Neutrophil (primary cell): ENCODE data around the gene SPG21.
"Not testable (repeated sequence)": the region's sequence is repeated elsewhere in the genome, so short reads cannot be mapped to it uniquely, and the experiment has no call there.

Experiments
- H3K27ac ChIP-seq: fragments of 200-600 bp; sonication (generic); 2 replicates; pipeline ENCODE4 v1.5.1; 2016; ENCODE audit warnings: mild to moderate bottlenecking, moderate library complexity
- H3K27me3 ChIP-seq: fragments of 200-600 bp; sonication (generic); 2 replicates; pipeline ENCODE4 v1.6.0; 2016; ENCODE audit warnings: mild to moderate bottlenecking
- H3K36me3 ChIP-seq: fragments of 200-600 bp; sonication (generic); 2 replicates; pipeline ENCODE4 v1.5.1; 2017
- H3K4me1 ChIP-seq, 2 experiments: fragments of 200-600 bp in 1 of 2; sonication (generic) in 1 of 2; 1 replicate in 1 of 2; 2 replicates in 1 of 2; pipeline versions ENCODE4 v1.5.1 to v1.6.1; 2013 to 2016; ENCODE audit warnings: low read depth in 1 of 2, low read length in 1 of 2, mild to moderate bottlenecking in 1 of 2, moderate library complexity in 1 of 2; ENCODE audit not compliant: control insufficient read depth in 1 of 2, insufficient read depth in 1 of 2
- H3K4me3 ChIP-seq, 2 experiments: fragments of 200-600 bp in 1 of 2; sonication (generic) in 1 of 2; 1 replicate in 1 of 2; 2 replicates in 1 of 2; pipeline ENCODE4 v1.5.1; 2013 to 2016; ENCODE audit warnings: low read depth in 1 of 2, low read length in 1 of 2, mild to moderate bottlenecking in 1 of 2, moderate library complexity in 1 of 2
- H3K9me3 ChIP-seq: fragments of 200-600 bp; sonication (generic); 2 replicates; pipeline ENCODE4 v1.5.1; 2016
- CTCF ChIP-seq: fragments of 200-600 bp; sonication (generic); IDR thresholded peaks from 2 replicates; pipeline ENCODE4 v1.5.1; 2016; ENCODE audit warnings: antibody characterized with exemption

The SPG21 gene

GRCh38 chr15:65027593-65027992, 37.9 kb upstream of the SPG21 start:
- Histone ChIP-seq H3K27me3 (peaks cover 19% of the 10 kb centered on the region), H3K4me1 (peaks cover 14 to 19% of the 10 kb centered on the region in 2 experiments), H3K9me3 (no peaks in the 10 kb centered on the region), H3K36me3 (peaks cover 43% of the 10 kb centered on the region), H3K27ac (peak overlapping the region; percentile 81), H3K4me3 (peak overlapping the region in 1 of 2 experiments; percentile 98)
- no peak for TF ChIP-seq CTCF

- TF ChIP-seq CTCF = no peak
- peaks cover 10% of the 10 kb centered on the region for H3K27me3 ChIP-seq
- no peak overlapping the region for H3K4me3 ChIP-seq
- peaks cover 50% of the 10 kb centered on the region for H3K36me3 ChIP-seq
- H3K4me1 ChIP-seq = peaks cover 14 to 19% of the 10 kb centered on the region in 2 experiments
- H3K27ac ChIP-seq = no peak overlapping the region
- H3K9me3 ChIP-seq = no peaks in the 10 kb centered on the region
Measured at GRCh38 chr15:65026756-65027155, 37.0 kb upstream of the SPG21 start.

DNA sequence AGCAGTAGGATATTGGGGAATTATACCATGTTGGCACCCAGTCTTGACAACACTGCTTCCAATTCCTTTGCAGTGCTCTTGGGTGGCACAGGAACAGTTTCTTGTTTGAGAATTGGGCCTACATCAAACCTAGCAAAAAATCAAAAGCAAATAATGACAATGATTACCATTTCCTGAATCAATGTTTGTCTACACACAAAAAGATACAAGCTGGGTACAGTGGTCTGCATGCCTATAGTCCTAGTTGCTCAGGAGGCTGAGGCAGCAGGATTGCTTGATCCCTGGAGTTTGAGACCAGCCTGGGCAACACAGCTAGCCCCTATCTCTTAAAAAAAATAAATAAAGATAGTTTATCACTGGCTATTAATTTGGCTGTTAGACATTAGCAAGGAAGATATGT, 31.8 kb upstream of the SPG21 start:
- TF ChIP-seq CTCF = no peak
- Histone ChIP-seq H3K27me3 (no peaks in the 10 kb centered on the region), H3K4me3 (no peak overlapping the region), H3K4me1 (no peaks in the 10 kb centered on the region), H3K36me3 (peaks cover 90% of the 10 kb centered on the region), H3K27ac (no peak overlapping the region), H3K9me3 (no peaks in the 10 kb centered on the region)

DNA sequence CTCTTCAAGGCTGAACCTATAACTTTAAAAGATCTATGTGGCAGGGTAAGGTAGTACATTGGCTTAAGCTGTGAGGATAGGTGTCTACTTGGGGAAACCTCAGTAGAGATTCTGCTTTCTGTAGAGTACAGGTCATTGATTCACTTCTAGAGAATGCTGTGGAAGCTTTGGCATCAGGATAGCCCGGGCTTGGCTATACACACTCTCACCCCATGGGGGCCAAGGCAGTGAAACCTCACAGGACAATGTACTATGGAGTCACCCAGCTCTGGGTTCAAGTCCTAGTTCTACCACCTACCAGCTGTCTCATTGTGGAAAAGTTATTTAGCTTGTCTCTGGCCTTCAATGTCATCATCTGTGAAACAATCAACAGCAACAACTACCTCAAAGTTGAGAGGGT, 30.7 kb upstream of the SPG21 start:
- Histone ChIP-seq H3K27me3 (no peaks in the 10 kb centered on the region), H3K27ac (no peak overlapping the region), H3K4me3 (no peak overlapping the region), H3K4me1 (no peaks in the 10 kb centered on the region), H3K9me3 (no peaks in the 10 kb centered on the region), H3K36me3 (peaks cover 89% of the 10 kb centered on the region)
- TF ChIP-seq CTCF = no peak

DNA sequence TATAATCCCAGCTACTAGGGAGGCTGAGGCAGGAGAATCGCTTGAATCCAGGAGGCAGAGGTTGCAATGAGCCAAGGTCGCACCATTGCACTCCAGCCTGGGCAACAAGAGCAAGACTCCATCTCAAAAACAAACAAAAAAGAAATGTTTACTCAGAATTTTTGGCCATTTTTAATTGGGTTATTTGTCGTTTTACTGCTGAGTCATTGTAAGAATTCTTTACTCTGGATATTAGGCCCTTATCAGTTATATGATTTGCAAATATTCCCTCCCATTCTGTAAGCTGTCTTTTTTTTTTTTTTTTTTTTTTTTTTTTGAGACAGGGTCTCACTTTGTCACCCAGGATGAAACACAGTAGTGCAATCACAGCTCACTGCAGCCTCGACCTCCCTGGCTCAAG, 21.5 kb upstream of the SPG21 start:
- Histone ChIP-seq H3K4me1 (peaks cover 24 to 31% of the 10 kb centered on the region in 2 experiments), H3K4me3 (peak overlapping the region in 1 of 2 experiments; percentile 24), H3K36me3 (peaks cover 23% of the 10 kb centered on the region), H3K27ac (peak overlapping the region; percentile 89)
- not testable (repeated sequence) for H3K27me3 ChIP-seq, H3K9me3 ChIP-seq

DNA sequence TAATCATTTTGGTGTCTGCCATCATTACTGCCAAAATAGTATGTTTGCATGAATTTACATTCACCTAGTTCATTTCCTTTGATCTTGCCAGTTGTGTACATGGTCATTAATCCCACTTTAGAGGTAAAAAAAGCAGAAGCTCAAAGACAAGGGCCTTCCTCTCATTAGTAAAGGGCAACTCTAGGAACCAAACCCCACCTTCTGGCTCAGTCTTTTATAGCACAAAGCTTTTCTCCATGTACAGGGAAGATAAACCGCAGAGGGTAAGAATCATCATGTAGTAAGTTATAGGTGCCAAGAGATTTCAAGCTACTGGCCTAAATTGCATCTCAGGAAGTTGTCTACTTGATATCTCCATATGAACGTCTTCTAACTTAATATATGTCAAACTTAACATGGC, 19.3 kb upstream of the SPG21 start:
- Histone ChIP-seq H3K36me3 (peaks cover 27% of the 10 kb centered on the region), H3K9me3 (no peaks in the 10 kb centered on the region), H3K4me1 (peaks cover 24 to 31% of the 10 kb centered on the region in 2 experiments), H3K4me3 (no peak overlapping the region), H3K27ac (peak overlapping the region; percentile 89), H3K27me3 (no peaks in the 10 kb centered on the region)
- no peak for TF ChIP-seq CTCF
